Sigmoid colon (tissue), 3 donors: ENCODE measurements around the gene C2CD2.

Source experiments
- CTCF ChIP-seq, 4 experiments: fragments of 450-650 bp in 3 of 4; fragments of 200-600 bp in 1 of 4; IDR thresholded peaks; one replicate each; pipeline ENCODE4 v1.5.1; 2016 to 2019; ENCODE audit warnings: antibody characterized with exemption in 4 of 4, mild to moderate bottlenecking in 3 of 4, moderate library complexity in 2 of 4
- POLR2A ChIP-seq, 2 donors: fragments of 450-650 bp; IDR thresholded peaks; one replicate each; pipeline ENCODE4 v1.6.1; 2016; ENCODE audit warnings: antibody characterized with exemption in 2 of 2, mild to moderate bottlenecking in 2 of 2, moderate library complexity in 2 of 2

GRCh38 chr21:41892726-41893125 is 61.1 kb downstream of the C2CD2 start:
- TF ChIP-seq POLR2A (IDR thresholded peaks at IDR 0.05) (no peak), CTCF (IDR thresholded peaks at IDR 0.05) (no peak)
